A673 (cell line): ENCODE data around the gene RANBP2. TPM values are rescaled to one million over a fixed set of nuclear protein-coding genes. Genes with fewer than 3 reads are reported as not detected.
"Not testable (repeated sequence)": the region's sequence is repeated elsewhere in the genome, so short reads cannot be mapped to it uniquely, and the experiment has no call there.

Experiments
- BruUV-seq: library from RNA; stranded (reverse); fragments of 400-500 nt; replicated peaks from 2 replicates; lab custom pipeline; 2021; lab: Mats Ljungman, UMichigan
- CTCF ChIA-PET: fragments of 300-600 bp; sonication (Branson Sonifier 250); formaldehyde crosslinking; loops from one replicate; lab custom pipeline; 2022; ENCODE audit warnings: antibody characterized with exemption; lab: Charles Lee
- POLR2A ChIA-PET: fragments of 300-600 bp; sonication (Branson Sonifier 250); formaldehyde crosslinking; loops from one replicate; lab custom pipeline; 2022; ENCODE audit warnings: antibody characterized with exemption; ENCODE audit not compliant: low non-redundant PET; lab: Charles Lee
- DNase-seq: peaks from one replicate; pipeline ENCODE4 v3.0.0-alpha.2; 2015; ENCODE audit warnings: low spot score
- H3K27ac ChIP-seq: fragments of 200-600 bp; sonication (generic); 2 replicates; pipeline ENCODE4 v1.5.1; 2016; ENCODE audit warnings: mixed run types, low read depth, mild to moderate bottlenecking, mixed read lengths, antibody characterized with exemption, low read length; ENCODE audit not compliant: poor library complexity, severe bottlenecking
- H3K27me3 ChIP-seq: fragments of 200-600 bp; sonication (generic); replicated peaks from 2 replicates; pipeline ENCODE4 v1.6.1; 2017; ENCODE audit warnings: mixed run types, low read depth, mild to moderate bottlenecking, mixed read lengths, antibody characterized with exemption, low read length; ENCODE audit not compliant: insufficient read depth, poor library complexity
- H3K36me3 ChIP-seq: fragments of 200-600 bp; sonication (generic); 2 replicates; pipeline ENCODE4 v1.6.1; 2016; ENCODE audit warnings: mixed run types, mild to moderate bottlenecking, mixed read lengths, antibody characterized with exemption, low read length; ENCODE audit not compliant: insufficient read depth, poor library complexity, severe bottlenecking
- H3K4me1 ChIP-seq: fragments of 200-600 bp; sonication (generic); 2 replicates; pipeline ENCODE4 v1.6.1; 2017; ENCODE audit warnings: mixed run types, mild to moderate bottlenecking, mixed read lengths, antibody characterized with exemption, low read length; ENCODE audit not compliant: insufficient read depth, poor library complexity, severe bottlenecking
- H3K4me3 ChIP-seq: fragments of 200-600 bp; sonication (generic); 2 replicates; pipeline ENCODE4 v1.5.1; 2016; ENCODE audit warnings: low read depth, mixed run types, mild to moderate bottlenecking, mixed read lengths, low read length; ENCODE audit not compliant: poor library complexity, severe bottlenecking
- H3K9me3 ChIP-seq: fragments of 200-600 bp; sonication (generic); 2 replicates; pipeline ENCODE4 v1.6.1; 2016; ENCODE audit warnings: mixed run types, low read depth, mild to moderate bottlenecking, mixed read lengths, antibody characterized with exemption, low read length; ENCODE audit not compliant: poor library complexity, severe bottlenecking
- CTCF ChIP-seq: fragments of 300-800, 200-600 bp; sonication (generic); conservative IDR thresholded peaks from 2 replicates; pipeline ENCODE4 v1.5.1; 2017; ENCODE audit warnings: low read depth, mild to moderate bottlenecking, antibody characterized with exemption, low read length, moderate library complexity, mixed read lengths
- EZH2 ChIP-seq: fragments of 200-600 bp; sonication (generic); IDR thresholded peaks from 2 replicates; pipeline ENCODE4 v1.6.1; 2017; ENCODE audit warnings: borderline replicate concordance, low read depth, mild to moderate bottlenecking, mixed read lengths, antibody characterized with exemption, low read length; ENCODE audit not compliant: poor library complexity, severe bottlenecking
- intact Hi-C: fragments of 100-400 bp; cut with micrococcal nuclease; formaldehyde crosslinking; loops from one replicate; pipeline ENCODE4 v1.10.0; 2022; ENCODE audit not compliant: unreplicated experiment
- total RNA-seq: library from RNA; stranded (reverse); gene quantifications from 2 replicates; pipeline ENCODE4 v1.2.3, GENCODE V29; 2021

The RANBP2 gene
- total RNA-seq, 1 experiment from 2014 or later: 92.3 TPM

- DNase-seq, BruUV-seq, H3K4me1 ChIP-seq, H3K4me3 ChIP-seq, POLR2A ChIA-PET, CTCF ChIA-PET, H3K27me3 ChIP-seq, H3K9me3 ChIP-seq, intact Hi-C loops, H3K27ac ChIP-seq: not testable (repeated sequence)
- H3K36me3 ChIP-seq: peaks cover 55% of the 10 kb centered on the region
These were observed 48.6 kb downstream of the RANBP2 start for GRCh38 chr2:108767859-108768258.

- TF ChIP-seq CTCF: no peak
- no peak for TF ChIP-seq EZH2
- no TSS peak for BruUV-seq
- no peaks in the 10 kb centered on the region for H3K9me3 ChIP-seq
- ChIA-PET POLR2A (no interaction called here), CTCF (no interaction called here)
- intact Hi-C loops: no loop called here
- H3K27me3 ChIP-seq: no peaks in the 10 kb centered on the region
- H3K36me3 ChIP-seq: peaks cover 72% of the 10 kb centered on the region
- no peak overlapping the region for H3K4me3 ChIP-seq
- no peak overlapping the region for H3K27ac ChIP-seq
- no peaks in the 10 kb centered on the region for H3K4me1 ChIP-seq
- no peak for DNase-seq
These were observed 57.2 kb downstream of the RANBP2 start for GRCh38 chr2:108776475-108776874.

GRCh38 chr2:108778857-108779256 lies 59.6 kb downstream of the RANBP2 start:
- ChIA-PET CTCF (no interaction called here), POLR2A (no interaction called here)
- Histone ChIP-seq H3K27ac (no peak overlapping the region), H3K9me3 (no peaks in the 10 kb centered on the region), H3K4me3 (no peak overlapping the region), H3K36me3 (peaks cover 71% of the 10 kb centered on the region), H3K4me1 (no peaks in the 10 kb centered on the region), H3K27me3 (no peaks in the 10 kb centered on the region)
- BruUV-seq: no TSS peak
- intact Hi-C loops: no loop called here
- TF ChIP-seq EZH2 (no peak), CTCF (no peak)
- no peak for DNase-seq

- BruUV-seq: no TSS peak
- ChIA-PET POLR2A (no interaction called here), CTCF (no interaction called here)
- Histone ChIP-seq H3K36me3 (peaks cover 46% of the 10 kb centered on the region), H3K9me3 (no peaks in the 10 kb centered on the region), H3K27me3 (no peaks in the 10 kb centered on the region), H3K27ac (peak overlapping the region; percentile 92), H3K4me3 (peak overlapping the region; percentile 83), H3K4me1 (no peaks in the 10 kb centered on the region)
- intact Hi-C loops: no loop called here
- no peak for TF ChIP-seq EZH2
- TF ChIP-seq CTCF: no peak
- no peak for DNase-seq
These were observed 66.7 kb downstream of the RANBP2 start for GRCh38 chr2:108786008-108786353.
